Panc1 (cell line): Measurements from ENCODE around the gene DLGAP1.

Source experiments
- POLR2AphosphoS5 ChIP-seq: IDR thresholded peaks from 2 replicates; pipeline ENCODE4 v1.6.1; 2012; ENCODE audit warnings: mild to moderate bottlenecking, low read depth, low read length, moderate library complexity
- REST ChIP-seq, 2 experiments: IDR thresholded peaks; 2 replicates each; pipeline ENCODE4 v1.6.1; 2011 to 2012; ENCODE audit warnings: low read depth in 2 of 2, control low read depth in 1 of 2, low read length in 1 of 2, mild to moderate bottlenecking in 1 of 2, moderate library complexity in 1 of 2; ENCODE audit not compliant: insufficient read depth in 1 of 2

- TF ChIP-seq REST (IDR thresholded peaks at IDR 0.05; ENCODE audit: insufficient read depth in 1 of 2, low read depth in 2 of 2, low read length in 1 of 2): no peak
- TF ChIP-seq POLR2AphosphoS5: no peak
These were observed 569.8 kb downstream of the DLGAP1 start for GRCh38 chr18:3885209-3885792.
